K562 (cell line): ENCODE measurements around the gene NRXN3. TPM values are rescaled to one million over a fixed set of nuclear protein-coding genes. Genes with fewer than 3 reads are reported as not detected.

Source experiments
- ATAC-seq: fragments of 200-7000 bp; cut with Tn5 transposase; 3 replicates; pipeline ENCODE4 v1.9.1; 2020; ENCODE audit warnings: moderate library complexity
- BruUV-seq: library from RNA; stranded (reverse); fragments of 400-500 nt; replicated peaks from 2 replicates; lab custom pipeline; 2021; lab: Mats Ljungman, UMichigan
- CTCF ChIA-PET: fragments of 300-600 bp; formaldehyde crosslinking; extraction: SDS; loops from one replicate; lab custom pipeline; 2021; ENCODE audit warnings: low intra/inter-chr PET ratio; lab: Yijun Ruan, JAX
- POLR2A ChIA-PET: fragments of 300-600, 350-650 bp; sonication (Branson Sonifier 250); formaldehyde crosslinking; extraction: SDS; loops from one replicate; lab custom pipeline; 2021; ENCODE audit warnings: antibody characterized with exemption, inconsistent platforms; lab: Yijun Ruan, JAX
- DNase-seq, 4 experiments: peaks; one replicate each; pipeline versions ENCODE4 v3.0.0 to v3.0.0-alpha.2; 2011 to 2018; ENCODE audit warnings: low spot score in 3 of 4, mixed read lengths in 3 of 4; ENCODE audit errors: extremely low read depth in 1 of 4
- FAIRE-seq: peaks from 2 replicates; lab custom pipeline; 2011; peaks lifted over from hg19 to GRCh38; lab: Jason Lieb, UNC
- H2AFZ ChIP-seq: 2 replicates; pipeline ENCODE4 v1.6.0; 2011; ENCODE audit warnings: low read depth, low read length, control low read depth, inconsistent platforms
- H3K27ac ChIP-seq: fragments of 200-600 bp; 3 replicates; pipeline ENCODE4 v1.8.0; 2011; ENCODE audit warnings: low read depth, mild to moderate bottlenecking, control low read depth, inconsistent platforms, low read length, moderate library complexity, mixed read lengths; ENCODE audit errors: extremely low read depth
- H3K27me3 ChIP-seq, 2 experiments: fragments of 300-600 bp in 1 of 2; 2 replicates in 1 of 2; 3 replicates in 1 of 2; pipeline versions ENCODE4 v1.6.0 to v1.8.0; 2011; ENCODE audit warnings: inconsistent platforms in 2 of 2, low read length in 2 of 2, mild to moderate bottlenecking in 1 of 2, mixed read lengths in 1 of 2, moderate library complexity in 1 of 2; ENCODE audit not compliant: control insufficient read depth in 2 of 2, insufficient read depth in 2 of 2
- H3K36me3 ChIP-seq: fragments of 300-600 bp; 3 replicates; pipeline ENCODE4 v1.8.0; 2011; ENCODE audit warnings: mild to moderate bottlenecking, low read length, inconsistent platforms; ENCODE audit not compliant: control insufficient read depth, insufficient read depth
- H3K4me1 ChIP-seq, 2 experiments: fragments of 200-600 bp in 1 of 2; replicated peaks in 1 of 2; 2 replicates in 1 of 2; 3 replicates in 1 of 2; pipeline versions ENCODE4 v1.5.1 to v1.8.0; 2011; ENCODE audit warnings: inconsistent platforms in 2 of 2, low read length in 2 of 2, mild to moderate bottlenecking in 1 of 2, mixed read lengths in 1 of 2, moderate library complexity in 1 of 2; ENCODE audit not compliant: control insufficient read depth in 2 of 2, insufficient read depth in 2 of 2
- H3K4me2 ChIP-seq: 2 replicates; pipeline ENCODE4 v1.6.1; 2011; ENCODE audit warnings: low read length, control low read depth, inconsistent platforms, mixed read lengths; ENCODE audit not compliant: insufficient read depth
- H3K4me3 ChIP-seq: fragments of 200-600 bp; sonication (generic), shearing (Covaris generic); 2 replicates; pipeline ENCODE4 v1.5.1; 2016; ENCODE audit warnings: control low read depth, inconsistent platforms
- H3K79me2 ChIP-seq: fragments of 200-600 bp; 3 replicates; pipeline ENCODE4 v1.8.0; 2011; ENCODE audit warnings: low read length, inconsistent platforms; ENCODE audit not compliant: control insufficient read depth, insufficient read depth
- H3K9ac ChIP-seq, 2 experiments: 2 replicates each; pipeline versions ENCODE4 v1.6.0 to v1.6.1; 2011; ENCODE audit warnings: low read depth in 2 of 2, low read length in 2 of 2, control low read depth in 1 of 2, inconsistent platforms in 1 of 2, mild to moderate bottlenecking in 1 of 2, mixed read lengths in 1 of 2; ENCODE audit not compliant: insufficient read depth in 1 of 2
- H3K9me1 ChIP-seq: one replicate; pipeline ENCODE4 v1.6.0; 2011; ENCODE audit warnings: inconsistent platforms, mild to moderate bottlenecking, low read length, moderate library complexity; ENCODE audit not compliant: control insufficient read depth, insufficient read depth
- H3K9me3 ChIP-seq: replicated peaks from 2 replicates; pipeline ENCODE4 v1.5.1; 2011; ENCODE audit warnings: low read depth, low read length, inconsistent platforms; ENCODE audit not compliant: control insufficient read depth, insufficient read depth
- H4K20me1 ChIP-seq: replicated peaks from 2 replicates; pipeline ENCODE4 v1.6.1; 2011; ENCODE audit warnings: low read length, inconsistent platforms, mixed read lengths; ENCODE audit not compliant: control insufficient read depth, insufficient read depth
- ZFX ChIP-seq: sonication (generic); formaldehyde crosslinking; IDR thresholded peaks from 2 replicates; pipeline ENCODE4 v1.8.0; 2022; ENCODE audit warnings: mild to moderate bottlenecking, missing genetic modification reagents, moderate library complexity
- WGBS: fragments of 100-300 bp; shearing (Covaris generic); methylation state at CpG from one replicate; pipeline ENCODE4 v1.1.6; 2016; ENCODE audit warnings: low coverage, mixed read lengths; ENCODE audit not compliant: insufficient coverage; ENCODE audit errors: missing lambda C conversion rate; 5-methylcytosine and 5-hydroxymethylcytosine counted together
- in situ Hi-C: fragments of 300-500 bp; cut with MboI; formaldehyde crosslinking; loops from 4 replicates; pipeline ENCODE4 v1.15.0; 2018; ENCODE audit warnings: inconsistent platforms, mixed read lengths
- intact Hi-C: fragments of 100-400 bp; cut with micrococcal nuclease; formaldehyde crosslinking; loops from 2 replicates; pipeline ENCODE4 v1.14.2; 2022
- polyA plus RNA-seq, 8 experiments: library from polyadenylated mRNA; depleted of rRNA in 4 of 8; stranded (reverse) in 5 of 8; unstranded in 3 of 8; fragments of >200 nt; fragmentation: Nextera tagmentation in 2 of 8; fragmentation: Illumina TruSeq in 1 of 8; extraction: Ambion mirVana in 2 of 8; extraction: Trizol in 1 of 8; gene quantifications; 2 replicates each; pipeline versions ENCODE4 v1.2.1 to v1.2.3, GENCODE V29; 2011 to 2014; ENCODE audit warnings: inconsistent platforms in 1 of 8, missing spikeins in 1 of 8
- total RNA-seq, 7 experiments: library from RNA; depleted of rRNA in 6 of 7; stranded (reverse); fragments of >200 nt in 6 of 7; fragmentation: Illumina TruSeq in 2 of 7; extraction: Trizol in 2 of 7; gene quantifications; 2 replicates each; pipeline versions ENCODE4 v1.2.1 to v1.2.3, GENCODE V29; 2011 to 2021; ENCODE audit warnings: low replicate concordance in 1 of 7
- TF ChIP-seq, protein P1 (sequence below), 2 experiments: fragments of 450-650 bp in 1 of 2; sonication (generic) in 1 of 2; formaldehyde crosslinking in 1 of 2; IDR thresholded peaks; 2 replicates each; pipeline versions ENCODE4 v1.7.1 to v1.9.0; 2016 to 2022; ENCODE audit warnings: inconsistent platforms in 1 of 2, mild to moderate bottlenecking in 1 of 2, missing genetic modification reagents in 1 of 2

The NRXN3 gene
- total and polyA plus RNA-seq, 9 of the 15 experiments (the other 6 are each of a cell fraction or from before 2014, with no cell fraction given) = 0.09 TPM; not detected in 8

DNA sequence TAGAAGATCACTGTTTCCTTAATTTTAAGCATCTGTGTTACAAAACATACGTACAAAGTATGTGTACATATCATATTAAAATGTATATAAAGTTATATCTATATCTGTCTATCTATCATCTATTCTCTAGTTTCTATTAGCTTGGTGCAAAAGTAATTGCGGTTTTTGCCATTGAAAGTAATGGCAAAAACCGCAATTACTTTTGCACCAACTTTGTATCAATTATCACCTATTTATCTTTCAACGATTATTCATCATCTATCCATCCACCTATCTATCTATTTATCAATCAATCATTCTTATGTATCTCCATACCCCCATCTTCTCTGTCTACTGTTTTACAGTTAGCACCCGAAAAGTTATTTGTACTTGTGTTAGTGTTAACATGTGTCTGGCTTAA lies 447.6 kb downstream of the NRXN3 start:
- TF ChIP-seq, protein P1, sequence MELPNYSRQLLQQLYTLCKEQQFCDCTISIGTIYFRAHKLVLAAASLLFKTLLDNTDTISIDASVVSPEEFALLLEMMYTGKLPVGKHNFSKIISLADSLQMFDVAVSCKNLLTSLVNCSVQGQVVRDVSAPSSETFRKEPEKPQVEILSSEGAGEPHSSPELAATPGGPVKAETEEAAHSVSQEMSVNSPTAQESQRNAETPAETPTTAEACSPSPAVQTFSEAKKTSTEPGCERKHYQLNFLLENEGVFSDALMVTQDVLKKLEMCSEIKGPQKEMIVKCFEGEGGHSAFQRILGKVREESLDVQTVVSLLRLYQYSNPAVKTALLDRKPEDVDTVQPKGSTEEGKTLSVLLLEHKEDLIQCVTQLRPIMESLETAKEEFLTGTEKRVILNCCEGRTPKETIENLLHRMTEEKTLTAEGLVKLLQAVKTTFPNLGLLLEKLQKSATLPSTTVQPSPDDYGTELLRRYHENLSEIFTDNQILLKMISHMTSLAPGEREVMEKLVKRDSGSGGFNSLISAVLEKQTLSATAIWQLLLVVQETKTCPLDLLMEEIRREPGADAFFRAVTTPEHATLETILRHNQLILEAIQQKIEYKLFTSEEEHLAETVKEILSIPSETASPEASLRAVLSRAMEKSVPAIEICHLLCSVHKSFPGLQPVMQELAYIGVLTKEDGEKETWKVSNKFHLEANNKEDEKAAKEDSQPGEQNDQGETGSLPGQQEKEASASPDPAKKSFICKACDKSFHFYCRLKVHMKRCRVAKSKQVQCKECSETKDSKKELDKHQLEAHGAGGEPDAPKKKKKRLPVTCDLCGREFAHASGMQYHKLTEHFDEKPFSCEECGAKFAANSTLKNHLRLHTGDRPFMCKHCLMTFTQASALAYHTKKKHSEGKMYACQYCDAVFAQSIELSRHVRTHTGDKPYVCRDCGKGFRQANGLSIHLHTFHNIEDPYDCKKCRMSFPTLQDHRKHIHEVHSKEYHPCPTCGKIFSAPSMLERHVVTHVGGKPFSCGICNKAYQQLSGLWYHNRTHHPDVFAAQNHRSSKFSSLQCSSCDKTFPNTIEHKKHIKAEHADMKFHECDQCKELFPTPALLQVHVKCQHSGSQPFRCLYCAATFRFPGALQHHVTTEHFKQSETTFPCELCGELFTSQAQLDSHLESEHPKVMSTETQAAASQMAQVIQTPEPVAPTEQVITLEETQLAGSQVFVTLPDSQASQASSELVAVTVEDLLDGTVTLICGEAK (IDR thresholded peaks at IDR 0.05) = peak; percentile 63
- TF ChIP-seq, protein P1 (CRISPR knock-in tag; IDR thresholded peaks at IDR 0.05) = no peak
- TF ChIP-seq ZFX (CRISPR knock-in tag) = no peak
- Histone ChIP-seq H4K20me1 (no peaks in the 10 kb centered on the region), H3K27ac (no peak overlapping the region), H3K79me2 (no peaks in the 10 kb centered on the region), H3K4me1 (no peaks in the 10 kb centered on the region), H2AFZ (no peak overlapping the region), H3K9me1 (no peaks in the 10 kb centered on the region), H3K9me3 (no peaks in the 10 kb centered on the region), H3K27me3 (no peaks in the 10 kb centered on the region), H3K4me3 (no peak overlapping the region), H3K36me3 (no peaks in the 10 kb centered on the region), H3K4me2 (no peak overlapping the region), H3K9ac (no peak overlapping the region)
- no peak for ATAC-seq
- FAIRE-seq = no peak
- in situ Hi-C loops (no loop called here), intact Hi-C loops (no loop called here)
- no peak for DNase-seq
- ChIA-PET CTCF (no interaction called here), POLR2A (no interaction called here)
- WGBS = 17% methylated on average over 5 of the region's 5 CpGs
- BruUV-seq = no TSS peak
